GM12878 (cell line): Measurements from ENCODE around the gene ACAP2. TPM values are rescaled to one million over a fixed set of nuclear protein-coding genes. Genes with fewer than 3 reads are reported as not detected.

ENCODE experiments used
- CTCF ChIP-seq, 3 experiments: IDR thresholded peaks in 2 of 3; conservative IDR thresholded peaks in 1 of 3; 2 replicates each; pipeline ENCODE4 v1.5.1; 2011; ENCODE audit warnings: low read depth in 3 of 3, low read length in 3 of 3, mild to moderate bottlenecking in 3 of 3, control low read depth in 2 of 3, moderate library complexity in 2 of 3, inconsistent platforms in 1 of 3, mixed read lengths in 1 of 3; ENCODE audit not compliant: control insufficient read depth in 2 of 3, insufficient read depth in 1 of 3; ENCODE audit errors: extremely low read depth in 1 of 3
- DPF2 ChIP-seq: fragments of 450-650 bp; IDR thresholded peaks from 2 replicates; pipeline ENCODE4 v1.6.1; 2017; ENCODE audit warnings: mild to moderate bottlenecking
- FOXK2 ChIP-seq: fragments of 450-650 bp; IDR thresholded peaks from 2 replicates; pipeline ENCODE4 v1.6.1; 2017; ENCODE audit warnings: mild to moderate bottlenecking, moderate library complexity
- GABPA ChIP-seq: IDR thresholded peaks from 2 replicates; pipeline ENCODE4 v1.6.1; 2014; ENCODE audit warnings: antibody characterized with exemption, low read depth, mild to moderate bottlenecking, inconsistent platforms
- NR2C2 ChIP-seq: IDR thresholded peaks from 2 replicates; pipeline ENCODE4 v1.6.1; 2011; ENCODE audit warnings: borderline replicate concordance, low read depth; ENCODE audit not compliant: control insufficient read depth, insufficient read length
- PRDM15 ChIP-seq: fragments of 450-650 bp; formaldehyde crosslinking; IDR thresholded peaks from 2 replicates; pipeline ENCODE4 v1.4.0; 2020; ENCODE audit warnings: mild to moderate bottlenecking, moderate library complexity
- TAF1 ChIP-seq: IDR thresholded peaks from 2 replicates; pipeline ENCODE4 v1.6.1; 2011; ENCODE audit warnings: mild to moderate bottlenecking, low read depth, low read length, borderline replicate concordance
- ZNF384 ChIP-seq: IDR thresholded peaks from 2 replicates; pipeline ENCODE4 v1.6.1; 2012; ENCODE audit warnings: low read depth, mild to moderate bottlenecking, low read length, improper control_type of control experiment, borderline replicate concordance
- polyA plus RNA-seq, 11 experiments: library from polyadenylated mRNA; depleted of rRNA in 4 of 11; unstranded in 6 of 11; stranded (reverse) in 5 of 11; fragments of >200 nt; fragmentation: Nextera tagmentation in 4 of 11; fragmentation: Illumina TruSeq in 1 of 11; extraction: Ambion mirVana in 4 of 11; extraction: Trizol in 1 of 11; gene quantifications; 1 replicate in 1 of 11; 2 replicates in 10 of 11; pipeline versions ENCODE4 v1.2.1 to v1.2.3, GENCODE V29; 2011 to 2016; ENCODE audit warnings: inconsistent platforms in 2 of 11, missing spikeins in 2 of 11, low read depth in 1 of 11
- total RNA-seq, 4 experiments: library from RNA; depleted of rRNA in 3 of 4; stranded (reverse); fragments of >200 nt in 3 of 4; fragmentation: Illumina TruSeq in 1 of 4; extraction: Trizol in 1 of 4; gene quantifications; 2 replicates each; pipeline versions ENCODE4 v1.2.1 to v1.2.3, GENCODE V29; 2013 to 2021
- TF ChIP-seq, protein P1 (sequence below): IDR thresholded peaks from 2 replicates; pipeline ENCODE4 v1.6.1; 2012; ENCODE audit warnings: low read depth, low read length, improper control_type of control experiment

The ACAP2 gene
- total and polyA plus RNA-seq, 10 of the 15 experiments (the other 5 are each of a cell fraction or from before 2014, with no cell fraction given): 7.1 to 53.8 (median 35.7) TPM

- TF ChIP-seq PRDM15 (CRISPR knock-in tag) (no peak), NR2C2 (no peak), ZNF384 (no peak), CTCF (IDR thresholded peaks at IDR 0.05 in 2 of 3, conservative IDR thresholded peaks at IDR 0.05 in 1 of 3; ENCODE audit: control insufficient read depth in 2 of 3, extremely low read depth in 1 of 3, insufficient read depth in 1 of 3, low read depth in 3 of 3, low read length in 3 of 3) (no peak), TAF1 (no peak), GABPA (no peak), FOXK2 (no peak), DPF2 (no peak)
- TF ChIP-seq, protein P1, sequence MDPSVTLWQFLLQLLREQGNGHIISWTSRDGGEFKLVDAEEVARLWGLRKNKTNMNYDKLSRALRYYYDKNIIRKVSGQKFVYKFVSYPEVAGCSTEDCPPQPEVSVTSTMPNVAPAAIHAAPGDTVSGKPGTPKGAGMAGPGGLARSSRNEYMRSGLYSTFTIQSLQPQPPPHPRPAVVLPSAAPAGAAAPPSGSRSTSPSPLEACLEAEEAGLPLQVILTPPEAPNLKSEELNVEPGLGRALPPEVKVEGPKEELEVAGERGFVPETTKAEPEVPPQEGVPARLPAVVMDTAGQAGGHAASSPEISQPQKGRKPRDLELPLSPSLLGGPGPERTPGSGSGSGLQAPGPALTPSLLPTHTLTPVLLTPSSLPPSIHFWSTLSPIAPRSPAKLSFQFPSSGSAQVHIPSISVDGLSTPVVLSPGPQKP: no peak
These were observed 192.9 kb downstream of the ACAP2 start (continued) for GRCh38 chr3:195249858-195250464.
